GM21786 (cell line): ENCODE measurements around the gene DPH6.
"Not testable (repeated sequence)": the region's sequence is repeated elsewhere in the genome, so short reads cannot be mapped to it uniquely, and the experiment has no call there.

Experiments used
- ATAC-seq: cut with Tn5 transposase; IDR thresholded peaks from one replicate; pipeline ENCODE4 v1.9.1; 2021; ENCODE audit not compliant: unreplicated experiment

DPH6 gene

GRCh38 chr15:35351059-35351458 lies 194.9 kb downstream of the DPH6 start:
- no peak for ATAC-seq

- no peak for ATAC-seq
These were observed 196.0 kb downstream of the DPH6 start for GRCh38 chr15:35349916-35350315.

GRCh38 chr15:35330916-35331315 lies 215.0 kb downstream of the DPH6 start:
- no peak for ATAC-seq

DNA sequence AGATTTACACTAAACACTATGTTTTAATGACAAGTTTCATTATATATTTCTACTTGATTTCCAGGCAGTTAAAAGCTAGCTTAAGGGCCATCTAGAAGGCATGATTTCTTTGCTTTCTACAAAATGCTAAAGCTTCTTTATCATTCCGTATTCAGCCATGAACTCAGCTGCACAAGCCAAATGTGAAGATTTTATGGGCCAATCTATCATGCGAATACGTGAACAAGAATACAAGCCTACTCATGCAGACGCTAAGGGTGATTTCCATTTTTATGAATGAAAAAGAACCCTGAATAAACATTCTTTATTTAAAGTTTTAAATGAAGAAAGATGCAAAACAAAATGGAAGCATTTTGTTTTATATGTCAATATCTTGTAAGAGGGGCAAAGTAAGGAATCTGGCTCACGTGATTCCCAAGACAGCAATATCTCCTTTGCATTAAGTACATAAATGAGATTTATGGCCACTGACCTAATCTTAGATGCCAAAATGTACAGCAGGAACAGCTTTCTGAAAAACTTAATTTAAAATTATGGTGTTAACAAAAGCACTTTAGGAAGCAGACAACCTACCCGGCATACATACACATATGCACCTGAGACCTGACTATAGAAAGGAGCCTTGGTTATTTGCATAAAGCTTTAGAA lies 215.8 kb downstream of the DPH6 start:
- no peak for ATAC-seq

DNA sequence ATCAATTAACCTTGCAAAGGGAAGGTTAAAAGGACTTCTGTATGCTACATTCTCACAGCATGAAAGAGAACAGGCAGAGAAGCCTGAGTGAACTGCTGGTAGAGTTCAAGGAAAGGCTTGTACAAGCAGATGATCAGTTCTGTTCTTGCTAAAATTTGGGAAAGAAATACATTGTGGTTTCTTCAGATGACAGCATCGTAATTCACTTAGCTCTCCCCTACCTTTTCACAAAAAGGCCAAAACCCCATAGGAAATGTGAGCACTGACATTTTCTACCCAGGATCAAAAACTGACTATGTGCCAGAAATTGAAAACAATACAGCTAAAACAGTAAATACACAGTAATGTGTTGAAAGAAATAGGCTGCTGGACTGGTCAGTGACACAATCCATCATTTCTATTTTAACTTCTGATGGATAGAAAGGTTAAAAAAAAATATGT lies 216.4 kb downstream of the DPH6 start:
- no peak for ATAC-seq

GRCh38 chr15:35328836-35329235 lies 217.1 kb downstream of the DPH6 start:
- ATAC-seq: not testable (repeated sequence)

- ATAC-seq: no peak
These were observed 218.2 kb downstream of the DPH6 start for GRCh38 chr15:35327789-35328188.

DNA sequence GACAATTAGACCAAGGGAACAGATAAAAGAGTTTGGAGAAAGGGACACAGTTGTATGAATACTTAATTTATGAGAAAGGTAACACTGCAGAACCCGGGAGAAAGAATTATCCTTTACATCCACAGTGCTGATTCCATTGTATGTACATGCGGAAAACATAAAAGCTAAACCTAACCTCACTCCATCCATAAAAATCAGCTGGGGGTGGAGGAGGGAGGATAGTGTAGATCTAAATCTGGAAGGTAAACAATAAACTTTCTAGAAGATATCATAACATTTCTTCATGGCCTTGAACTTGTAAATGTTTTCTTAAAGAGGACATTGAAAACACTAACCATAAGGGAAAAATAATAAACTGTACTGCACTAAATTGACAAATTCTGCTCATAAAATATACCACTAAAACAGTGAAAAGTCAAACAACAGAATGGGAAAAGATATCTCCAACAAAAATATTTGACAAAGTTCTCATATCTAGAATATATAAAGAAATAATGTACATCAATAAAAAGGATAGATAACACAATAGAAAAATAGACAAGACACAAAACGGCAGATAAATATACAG lies 220.5 kb downstream of the DPH6 start:
- no peak for ATAC-seq

GRCh38 chr15:35323141-35323540 lies 222.8 kb downstream of the DPH6 start:
- no peak for ATAC-seq

DNA sequence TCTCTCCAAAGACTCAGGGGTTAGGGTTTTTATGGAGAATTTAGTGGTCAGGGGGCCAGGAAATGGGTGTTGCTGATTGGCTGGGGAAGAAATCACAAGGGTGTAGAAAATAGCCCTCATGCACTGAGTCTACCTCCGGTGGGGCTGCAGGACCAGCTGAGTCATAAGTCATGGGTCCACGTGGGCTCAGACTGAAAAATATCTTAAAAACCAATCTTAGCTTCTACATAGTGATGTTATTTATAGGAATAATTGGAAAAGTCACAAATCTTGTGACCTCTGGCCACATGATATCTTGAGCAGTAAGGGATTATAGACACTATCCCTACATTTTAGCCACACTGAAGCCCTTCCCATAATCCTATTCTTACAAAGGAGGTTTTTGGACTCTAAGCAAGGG lies 224.0 kb downstream of the DPH6 start:
- ATAC-seq: no peak

DNA sequence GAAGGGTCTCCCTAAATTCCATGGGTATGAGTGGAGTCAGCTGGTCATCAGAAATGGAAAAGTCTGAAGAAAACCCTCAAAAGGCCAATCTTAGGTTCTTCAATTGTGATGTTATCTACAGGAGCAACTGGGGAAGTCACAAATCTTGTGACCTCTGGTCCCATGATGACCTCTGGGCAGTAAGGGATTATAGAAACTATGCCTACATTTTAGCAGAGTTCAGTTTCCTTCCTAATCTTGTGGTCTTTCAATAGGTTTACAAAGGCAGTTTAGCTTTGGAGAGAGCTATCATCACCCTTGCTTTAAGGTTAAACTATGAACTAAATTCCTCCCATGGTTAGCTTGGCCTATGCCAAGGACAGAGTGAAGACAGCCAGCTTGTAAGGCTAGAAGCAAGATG lies 225.1 kb downstream of the DPH6 start:
- no peak for ATAC-seq
